ENCODE results near the gene NRP1.

DNA sequence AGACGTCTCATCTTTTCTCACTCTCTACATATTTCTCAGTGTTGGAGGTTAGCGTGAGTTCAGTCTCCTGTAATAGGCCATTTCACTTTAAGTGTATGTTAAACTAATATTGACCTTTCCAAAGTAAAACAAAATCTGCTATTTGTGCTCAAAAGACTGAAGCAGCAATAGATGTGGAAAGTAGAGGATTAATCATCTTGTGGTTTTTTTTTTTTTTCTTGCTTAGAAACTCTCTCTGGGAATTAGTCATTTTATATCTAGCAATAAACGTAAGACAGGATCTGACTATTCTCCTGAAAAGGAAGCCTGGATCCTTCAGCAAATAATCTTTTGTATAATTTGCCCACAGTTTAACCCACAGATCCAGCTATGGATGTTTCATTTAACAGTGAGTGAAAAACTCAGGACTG lies 81.7 kb downstream of the NRP1 start:
- TF ChIP-seq TAF1 (IDR thresholded peaks at IDR 0.05; ENCODE audit: low read depth) (no peak), FOXM1 (IDR thresholded peaks at IDR 0.05; ENCODE audit: borderline replicate concordance, low read depth) (no peak), CEBPB (IDR thresholded peaks at IDR 0.05) (no peak), EP300 (IDR thresholded peaks at IDR 0.05; ENCODE audit: borderline replicate concordance) (no peak), TCF12 (IDR thresholded peaks at IDR 0.05; ENCODE audit: low read depth) (no peak)
- TF ChIP-seq, protein P1, sequence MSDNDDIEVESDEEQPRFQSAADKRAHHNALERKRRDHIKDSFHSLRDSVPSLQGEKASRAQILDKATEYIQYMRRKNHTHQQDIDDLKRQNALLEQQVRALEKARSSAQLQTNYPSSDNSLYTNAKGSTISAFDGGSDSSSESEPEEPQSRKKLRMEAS (IDR thresholded peaks at IDR 0.05), result no peak
- TF ChIP-seq, protein P2, sequence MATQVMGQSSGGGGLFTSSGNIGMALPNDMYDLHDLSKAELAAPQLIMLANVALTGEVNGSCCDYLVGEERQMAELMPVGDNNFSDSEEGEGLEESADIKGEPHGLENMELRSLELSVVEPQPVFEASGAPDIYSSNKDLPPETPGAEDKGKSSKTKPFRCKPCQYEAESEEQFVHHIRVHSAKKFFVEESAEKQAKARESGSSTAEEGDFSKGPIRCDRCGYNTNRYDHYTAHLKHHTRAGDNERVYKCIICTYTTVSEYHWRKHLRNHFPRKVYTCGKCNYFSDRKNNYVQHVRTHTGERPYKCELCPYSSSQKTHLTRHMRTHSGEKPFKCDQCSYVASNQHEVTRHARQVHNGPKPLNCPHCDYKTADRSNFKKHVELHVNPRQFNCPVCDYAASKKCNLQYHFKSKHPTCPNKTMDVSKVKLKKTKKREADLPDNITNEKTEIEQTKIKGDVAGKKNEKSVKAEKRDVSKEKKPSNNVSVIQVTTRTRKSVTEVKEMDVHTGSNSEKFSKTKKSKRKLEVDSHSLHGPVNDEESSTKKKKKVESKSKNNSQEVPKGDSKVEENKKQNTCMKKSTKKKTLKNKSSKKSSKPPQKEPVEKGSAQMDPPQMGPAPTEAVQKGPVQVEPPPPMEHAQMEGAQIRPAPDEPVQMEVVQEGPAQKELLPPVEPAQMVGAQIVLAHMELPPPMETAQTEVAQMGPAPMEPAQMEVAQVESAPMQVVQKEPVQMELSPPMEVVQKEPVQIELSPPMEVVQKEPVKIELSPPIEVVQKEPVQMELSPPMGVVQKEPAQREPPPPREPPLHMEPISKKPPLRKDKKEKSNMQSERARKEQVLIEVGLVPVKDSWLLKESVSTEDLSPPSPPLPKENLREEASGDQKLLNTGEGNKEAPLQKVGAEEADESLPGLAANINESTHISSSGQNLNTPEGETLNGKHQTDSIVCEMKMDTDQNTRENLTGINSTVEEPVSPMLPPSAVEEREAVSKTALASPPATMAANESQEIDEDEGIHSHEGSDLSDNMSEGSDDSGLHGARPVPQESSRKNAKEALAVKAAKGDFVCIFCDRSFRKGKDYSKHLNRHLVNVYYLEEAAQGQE (IDR thresholded peaks at IDR 0.05; ENCODE audit: low read depth), result no peak
- TF ChIP-seq, protein P3, sequence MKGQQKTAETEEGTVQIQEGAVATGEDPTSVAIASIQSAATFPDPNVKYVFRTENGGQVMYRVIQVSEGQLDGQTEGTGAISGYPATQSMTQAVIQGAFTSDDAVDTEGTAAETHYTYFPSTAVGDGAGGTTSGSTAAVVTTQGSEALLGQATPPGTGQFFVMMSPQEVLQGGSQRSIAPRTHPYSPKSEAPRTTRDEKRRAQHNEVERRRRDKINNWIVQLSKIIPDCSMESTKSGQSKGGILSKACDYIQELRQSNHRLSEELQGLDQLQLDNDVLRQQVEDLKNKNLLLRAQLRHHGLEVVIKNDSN (IDR thresholded peaks at IDR 0.05), result no peak
